HG02973 (cell line): ENCODE results near the gene ZFP69.
"Not testable (repeated sequence)": the region's sequence is repeated elsewhere in the genome, so short reads cannot be mapped to it uniquely, and the experiment has no call there.

Experiments
- ATAC-seq: cut with Tn5 transposase; IDR thresholded peaks from one replicate; pipeline ENCODE4 v1.9.1; 2021; ENCODE audit warnings: moderate library complexity; ENCODE audit not compliant: unreplicated experiment

The ZFP69 gene

DNA sequence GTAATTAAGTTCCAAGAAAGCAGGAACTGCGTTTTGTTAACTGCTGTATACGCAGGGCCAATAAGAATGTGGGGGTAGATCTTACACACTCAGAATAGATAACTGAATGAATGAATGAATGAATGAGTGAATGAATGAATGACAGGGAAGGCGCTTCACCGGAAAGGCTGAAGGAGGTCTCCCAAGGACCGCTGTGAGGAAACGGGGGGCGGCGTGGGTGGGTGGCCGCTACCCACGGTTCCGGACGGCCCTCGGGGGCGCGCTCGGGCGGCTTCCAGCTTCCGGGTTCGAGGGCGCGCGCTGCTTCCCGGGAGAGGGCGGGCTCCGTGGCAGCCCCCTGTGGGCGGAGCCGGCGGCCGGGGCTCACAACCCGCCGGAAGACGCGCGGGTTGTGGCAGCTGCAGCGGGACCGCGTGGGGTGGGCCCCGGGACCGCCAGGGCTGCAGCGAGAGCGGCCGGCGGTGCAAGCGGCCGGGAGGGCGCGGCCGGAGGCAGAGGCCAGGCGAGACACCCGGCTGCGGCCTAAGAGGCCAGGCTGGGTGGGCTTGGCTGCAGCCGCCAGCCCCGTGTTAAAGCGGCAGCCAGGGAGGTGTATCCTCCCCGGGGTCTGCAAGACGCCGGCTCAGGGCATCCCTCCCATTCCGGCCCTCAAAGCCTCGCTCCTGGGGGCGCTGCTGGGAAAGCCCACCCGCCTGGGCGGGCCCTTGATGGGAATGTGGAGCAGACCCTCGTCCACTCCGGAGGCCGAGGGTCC is at the start of gene ZFP69:
Gene ZFP69, plus strand, starts transcription at position 367 of the 754 bp plus-strand sequence. CDS start 2,072 bp downstream, outside the sequence.
- no peak for ATAC-seq

DNA sequence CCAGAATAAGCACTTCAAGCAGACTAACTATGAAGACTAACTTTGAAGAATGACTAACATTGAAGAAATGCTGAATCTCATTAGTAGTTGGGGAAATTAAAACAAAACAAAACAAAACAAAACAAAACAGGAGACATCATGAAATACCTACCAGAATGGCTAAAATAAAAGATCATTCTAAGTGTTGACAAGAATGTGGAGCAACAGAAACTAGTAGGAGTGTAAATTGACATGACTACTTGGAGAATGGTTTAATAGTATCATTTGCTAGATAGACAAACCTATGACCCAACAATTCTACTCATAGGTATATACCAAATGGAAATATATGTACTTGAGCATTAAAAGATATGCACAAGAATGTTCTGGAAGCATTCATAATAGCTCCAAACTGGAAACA is 45.7 kb upstream of the ZFP69 start:
- no peak for ATAC-seq

DNA sequence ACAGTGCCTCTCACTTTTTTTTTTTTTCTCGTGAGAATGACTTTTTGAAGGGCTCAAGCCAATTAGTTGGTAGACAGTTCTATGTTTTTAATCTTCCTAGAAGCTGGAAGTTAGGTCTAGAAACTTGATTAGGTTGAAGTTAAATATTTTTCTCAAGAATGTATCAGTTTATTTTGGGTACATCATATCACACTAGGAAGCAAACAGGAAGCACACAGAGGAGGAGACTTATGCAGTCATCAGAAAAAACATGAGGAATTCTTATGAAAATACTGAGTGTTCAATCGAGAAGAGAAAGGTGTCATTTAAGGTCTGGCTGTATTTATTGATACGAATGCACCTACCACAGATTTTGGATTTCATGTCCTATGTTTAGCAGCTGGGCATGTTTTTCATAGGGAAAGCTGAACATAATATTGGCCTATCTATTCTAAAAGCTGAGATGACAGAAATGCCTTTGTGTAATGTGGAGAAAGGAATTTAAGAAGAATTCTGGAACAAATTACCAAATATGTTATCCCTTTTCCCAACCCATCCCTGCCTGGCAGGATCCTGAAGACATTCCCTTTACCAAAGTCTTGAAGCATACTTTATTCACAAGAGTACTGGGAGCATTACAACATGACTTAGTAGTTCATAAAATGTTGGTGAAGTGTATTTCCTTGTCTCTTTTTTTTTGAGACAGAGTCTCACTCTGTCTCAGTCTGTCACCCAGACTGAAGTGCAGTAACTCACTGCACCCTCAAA is 44.3 kb upstream of the ZFP69 start:
- no peak for ATAC-seq

DNA sequence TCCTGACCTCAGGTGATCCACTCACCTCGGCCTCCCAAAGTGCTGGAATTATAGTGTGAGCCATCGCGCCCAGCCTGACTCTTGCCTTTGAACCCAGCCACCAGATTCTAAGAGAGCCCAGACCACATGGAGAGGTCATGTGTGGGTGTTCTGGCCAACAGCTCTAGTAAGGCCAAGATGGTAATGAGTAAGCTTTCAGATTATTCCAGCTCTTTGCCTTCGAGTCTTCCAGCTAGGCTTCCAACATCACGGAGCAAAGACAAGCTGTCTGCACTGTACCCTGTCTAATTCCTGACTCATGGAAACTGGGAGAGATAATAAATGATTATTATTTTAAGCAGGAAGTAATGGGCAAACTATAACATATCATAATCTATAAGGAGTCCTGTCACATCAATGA is 41.6 kb upstream of the ZFP69 start:
- ATAC-seq: no peak

DNA sequence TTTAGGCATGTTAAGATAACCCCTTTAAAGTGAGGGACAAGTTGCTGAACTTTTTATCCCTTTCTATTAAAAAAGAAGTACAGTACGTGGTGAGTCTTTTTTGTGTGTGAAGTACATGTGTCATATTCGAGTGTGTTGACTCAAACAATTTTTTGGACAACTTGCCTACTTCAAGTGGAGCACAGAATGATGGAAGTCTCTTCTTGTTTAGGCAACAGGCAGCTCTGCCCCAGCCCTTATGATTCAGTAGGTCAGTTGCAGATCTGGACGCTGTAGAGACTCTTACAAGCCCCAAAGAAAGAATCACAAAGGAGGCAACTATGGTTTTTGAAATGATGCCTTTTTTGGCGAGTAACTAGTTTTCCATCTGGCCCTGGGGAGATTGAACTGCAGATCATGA is 41.2 kb upstream of the ZFP69 start:
- no peak for ATAC-seq

DNA sequence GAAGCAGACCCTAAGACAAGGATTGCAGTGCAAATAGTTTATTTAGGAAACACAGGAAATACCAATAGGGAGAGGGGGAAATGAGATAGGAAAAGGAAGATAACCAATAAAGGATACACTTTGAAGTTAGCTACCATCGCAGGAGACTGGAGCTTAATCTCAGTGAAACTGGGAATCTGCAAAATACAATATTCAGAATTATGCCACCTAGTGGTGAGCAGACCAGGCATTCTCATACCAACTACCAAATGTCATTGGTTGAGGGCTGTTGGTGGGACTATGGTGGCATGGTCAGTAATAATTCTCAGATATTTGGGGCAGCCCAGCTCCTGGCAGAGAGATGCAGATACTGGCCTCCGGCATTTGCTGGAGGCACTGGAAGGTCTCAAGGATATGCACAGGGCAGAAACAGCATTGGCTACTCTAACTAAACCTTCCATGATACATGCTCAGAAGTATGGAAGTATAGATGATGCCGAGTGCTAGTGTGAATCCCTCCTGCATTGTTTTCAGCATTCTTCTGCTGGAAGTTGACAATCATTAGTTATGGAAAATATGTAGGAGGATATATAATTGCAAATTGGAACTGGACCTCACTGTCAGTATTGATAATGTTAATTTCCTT is 38.6 kb upstream of the ZFP69 start:
- ATAC-seq: no peak

DNA sequence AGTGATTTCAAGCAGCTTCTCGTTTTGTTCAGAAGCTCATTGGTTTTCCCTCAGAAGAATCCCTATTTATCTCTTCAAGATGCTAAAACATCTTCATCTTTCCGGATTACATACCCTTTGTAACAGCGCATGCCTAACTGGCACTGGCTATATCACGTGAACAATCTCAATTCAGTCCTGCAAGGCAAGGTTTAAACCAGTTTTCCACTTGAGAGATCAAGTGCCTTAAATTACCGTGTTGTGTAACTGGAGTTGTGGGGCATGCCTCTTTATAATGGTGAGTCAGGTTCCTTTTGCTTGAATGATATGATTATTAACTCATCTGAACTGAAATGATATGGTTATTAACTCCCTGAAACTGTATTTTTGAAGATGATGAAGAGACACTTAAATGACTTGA is 37.8 kb upstream of the ZFP69 start:
- ATAC-seq: no peak

DNA sequence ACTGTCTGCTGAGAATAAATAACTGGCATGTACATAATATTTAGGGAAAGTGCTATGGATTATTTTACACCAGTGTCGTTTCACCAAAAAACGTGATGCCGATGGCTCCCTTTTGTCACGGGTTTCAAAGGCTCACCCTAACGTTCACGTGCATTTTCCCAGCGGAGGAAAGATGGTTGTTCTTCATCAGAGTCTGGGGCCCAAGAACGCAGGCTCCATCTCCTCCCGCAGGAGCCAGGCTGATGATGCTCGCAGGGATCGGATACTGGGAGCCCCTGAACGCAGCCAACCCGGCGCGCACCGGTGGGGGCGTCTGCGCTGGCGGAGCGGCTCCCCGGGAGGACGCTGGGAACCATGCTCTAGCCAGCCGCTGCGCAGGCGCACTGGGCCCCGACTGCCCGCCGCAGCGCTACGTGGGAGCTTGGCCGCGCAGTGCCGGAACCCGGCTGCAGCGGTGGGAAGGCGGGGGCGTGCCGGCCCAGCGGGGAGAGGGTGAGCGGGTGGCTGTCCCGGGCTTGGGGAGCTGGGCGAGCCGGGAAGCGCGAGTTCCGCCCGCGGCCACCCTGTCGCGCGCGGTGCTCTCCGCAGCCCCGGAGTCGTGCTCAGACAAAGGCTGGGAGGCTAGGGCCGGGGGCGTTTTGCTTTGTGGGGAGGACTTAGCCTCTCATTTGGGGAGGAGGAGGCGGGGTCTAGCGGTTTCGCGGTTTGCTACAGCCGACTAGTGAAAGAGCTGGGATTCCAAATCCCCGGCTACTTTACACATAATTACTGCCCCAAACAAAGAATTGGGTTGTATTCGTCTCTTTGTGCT is 27.2 kb upstream of the ZFP69 start, which contains the start of gene ZFP69B:
Gene ZFP69B, plus strand, starts transcription at position 793 of the 811 bp plus-strand sequence. CDS start 486 bp downstream, outside the sequence.
- ATAC-seq: peak; percentile 62

DNA sequence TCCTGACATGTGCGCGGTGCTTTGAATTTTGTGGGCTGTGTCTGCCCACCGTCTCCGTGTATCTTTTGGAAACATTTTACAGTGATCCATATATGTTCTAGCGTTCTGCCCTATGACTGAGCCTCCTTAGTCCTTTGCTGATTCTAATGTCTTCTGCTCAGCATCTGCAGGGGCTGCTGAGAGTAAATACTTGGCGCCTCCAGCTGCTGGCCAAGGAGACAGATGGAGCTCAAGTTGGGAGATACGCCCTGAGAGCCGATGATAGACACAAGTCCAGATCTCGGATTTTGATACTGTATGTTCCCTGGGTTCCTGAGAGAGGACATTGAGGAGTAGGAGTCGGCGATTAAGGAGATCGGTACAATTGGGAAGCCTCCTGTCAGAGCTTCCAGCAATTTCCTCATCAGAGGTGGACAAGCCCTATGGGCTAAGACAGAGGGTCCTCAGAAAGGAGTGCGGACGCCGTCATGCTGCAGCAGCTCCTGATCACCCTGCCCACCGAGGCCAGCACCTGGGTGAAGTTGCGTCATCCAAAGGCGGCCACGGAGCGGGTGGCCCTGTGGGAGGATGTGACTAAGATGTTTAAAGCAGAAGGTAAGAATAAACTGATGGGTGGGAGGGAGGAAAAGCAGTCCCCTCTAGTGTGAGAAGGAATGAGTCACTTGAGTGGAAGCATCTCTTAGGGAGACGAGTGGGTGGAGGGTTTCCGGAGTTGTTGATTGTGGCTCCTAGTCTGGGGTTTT is 26.4 kb upstream of the ZFP69 start:
- peak; percentile 41 for ATAC-seq

DNA sequence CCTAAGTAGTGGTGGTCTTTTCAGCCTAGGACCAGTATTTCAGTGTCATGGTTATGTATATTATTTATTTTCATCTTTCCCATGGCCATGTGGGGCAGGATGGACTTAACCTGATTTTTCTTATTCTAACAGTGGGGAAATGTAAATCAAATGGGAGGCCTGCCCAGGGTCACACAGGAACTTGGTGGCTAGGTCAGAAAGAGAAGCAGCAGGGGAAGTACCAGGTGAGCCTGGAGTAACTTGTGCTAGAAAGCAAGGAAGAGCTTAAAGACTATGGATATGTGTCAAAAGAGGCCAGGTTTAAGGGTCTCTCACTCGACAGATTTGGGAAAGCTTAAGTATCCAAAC is 25.9 kb upstream of the ZFP69 start:
- peak; percentile 18 for ATAC-seq

DNA sequence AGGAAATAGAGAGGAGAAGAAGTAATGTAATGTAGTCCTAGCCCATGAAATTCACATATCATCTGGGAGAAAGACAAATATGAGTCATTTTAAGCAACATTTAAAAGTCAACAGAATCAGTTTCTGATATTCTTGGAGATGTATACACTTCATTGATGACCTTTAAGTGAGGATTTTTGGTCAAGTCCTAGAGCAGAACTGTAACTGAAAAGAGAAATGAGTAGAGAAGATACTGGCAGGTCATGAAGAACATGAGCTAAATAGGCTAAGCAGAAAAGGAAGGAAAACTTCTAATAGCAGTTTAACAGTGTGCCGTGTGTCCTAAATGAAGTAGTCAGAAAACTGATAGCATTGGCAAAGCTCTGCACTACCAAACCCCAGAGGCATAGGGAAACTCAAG is 22.2 kb upstream of the ZFP69 start:
- ATAC-seq: no peak

DNA sequence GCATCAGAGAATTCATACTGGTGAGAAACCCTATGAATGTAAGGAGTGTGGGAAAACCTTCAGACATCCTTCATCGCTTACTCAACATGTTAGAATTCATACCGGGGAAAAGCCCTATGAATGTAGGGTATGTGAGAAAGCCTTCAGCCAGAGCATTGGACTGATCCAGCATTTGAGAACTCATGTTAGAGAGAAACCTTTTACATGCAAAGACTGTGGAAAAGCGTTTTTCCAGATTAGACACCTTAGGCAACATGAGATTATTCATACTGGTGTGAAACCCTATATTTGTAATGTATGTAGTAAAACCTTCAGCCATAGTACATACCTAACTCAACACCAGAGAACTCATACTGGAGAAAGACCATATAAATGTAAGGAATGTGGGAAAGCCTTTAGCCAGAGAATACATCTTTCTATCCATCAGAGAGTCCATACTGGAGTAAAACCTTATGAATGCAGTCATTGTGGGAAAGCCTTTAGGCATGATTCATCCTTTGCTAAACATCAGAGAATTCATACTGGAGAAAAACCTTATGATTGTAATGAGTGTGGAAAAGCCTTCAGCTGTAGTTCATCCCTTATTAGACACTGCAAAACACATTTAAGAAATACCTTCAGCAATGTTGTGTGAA is 14.0 kb upstream of the ZFP69 start:
- ATAC-seq: no peak

DNA sequence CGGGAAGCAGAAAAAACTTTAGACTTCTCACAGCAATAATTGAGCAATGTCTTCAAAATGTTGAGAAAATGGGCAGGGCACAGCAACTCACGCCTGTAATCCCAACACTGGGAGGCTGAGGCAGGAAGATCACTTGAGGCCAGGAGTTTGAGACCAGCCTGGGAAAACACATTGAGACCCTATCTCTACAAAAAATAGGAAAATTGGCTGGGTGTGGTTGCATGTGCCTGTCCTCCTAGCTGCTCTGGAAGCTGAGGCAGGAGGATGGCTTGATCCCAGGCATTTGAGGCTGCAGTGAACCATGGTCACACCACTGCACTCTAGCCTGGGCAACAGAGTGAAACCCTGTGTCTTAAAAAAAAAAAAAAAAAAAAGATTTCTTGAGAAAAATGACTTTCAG is 7.8 kb upstream of the ZFP69 start:
- ATAC-seq: no peak

DNA sequence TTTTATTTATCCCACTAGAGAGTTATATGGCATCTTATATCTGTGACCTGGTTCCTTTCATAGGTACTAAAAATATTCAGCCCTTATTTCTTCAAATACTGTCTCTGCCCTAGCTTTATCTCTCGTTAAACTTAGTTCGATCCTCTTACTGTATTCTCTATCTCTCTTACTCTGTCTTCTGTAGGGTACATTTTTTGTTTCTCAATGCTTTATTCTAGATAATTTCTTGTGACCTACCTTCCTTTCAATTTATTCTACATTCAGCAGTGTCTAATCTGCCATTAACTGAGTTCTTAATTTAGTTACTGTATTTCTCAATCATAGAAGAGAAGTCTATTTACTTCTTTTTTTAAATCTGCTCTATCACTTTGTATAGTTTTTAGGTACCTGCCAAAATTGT is 1.8 kb upstream of the ZFP69 start:
- ATAC-seq: no peak

DNA sequence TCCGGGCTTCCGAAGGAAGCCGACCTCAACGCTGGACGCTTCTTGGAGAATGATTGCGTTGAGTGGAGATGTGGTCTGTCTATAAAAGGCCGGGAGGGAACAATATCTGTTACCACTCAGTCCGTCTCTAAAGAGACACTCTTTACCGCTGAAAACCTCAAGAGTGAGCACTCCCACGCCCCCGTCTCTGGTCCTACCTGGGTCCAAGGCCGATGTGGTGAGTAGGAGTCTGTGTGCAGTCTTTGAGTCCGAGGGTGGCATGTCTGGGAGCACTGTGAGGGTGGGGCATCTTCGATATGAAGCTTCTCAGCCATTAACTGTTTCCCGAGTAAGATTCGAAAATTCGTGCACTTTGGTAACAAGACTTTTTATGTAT is 576 bp downstream of the ZFP69 start:
- ATAC-seq: no peak

DNA sequence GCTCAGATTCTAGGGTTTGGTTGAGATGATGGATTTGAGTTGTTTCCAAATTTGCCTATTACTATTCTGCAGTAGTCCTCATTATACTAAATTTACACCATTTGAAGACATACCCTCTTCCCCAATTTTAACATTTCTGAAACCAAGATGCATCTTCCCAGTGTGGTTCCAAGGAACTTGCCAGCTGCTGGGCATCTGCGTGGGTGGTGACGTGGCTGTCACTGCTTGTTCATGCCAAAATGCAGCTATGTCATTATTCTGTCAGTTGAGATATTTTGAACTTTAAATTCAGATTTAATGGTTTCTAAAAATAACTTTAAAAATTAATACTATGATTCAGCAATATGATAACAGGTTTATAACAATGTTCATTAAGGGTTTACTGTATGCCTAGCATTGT is 1.2 kb downstream of the ZFP69 start:
- no peak for ATAC-seq

DNA sequence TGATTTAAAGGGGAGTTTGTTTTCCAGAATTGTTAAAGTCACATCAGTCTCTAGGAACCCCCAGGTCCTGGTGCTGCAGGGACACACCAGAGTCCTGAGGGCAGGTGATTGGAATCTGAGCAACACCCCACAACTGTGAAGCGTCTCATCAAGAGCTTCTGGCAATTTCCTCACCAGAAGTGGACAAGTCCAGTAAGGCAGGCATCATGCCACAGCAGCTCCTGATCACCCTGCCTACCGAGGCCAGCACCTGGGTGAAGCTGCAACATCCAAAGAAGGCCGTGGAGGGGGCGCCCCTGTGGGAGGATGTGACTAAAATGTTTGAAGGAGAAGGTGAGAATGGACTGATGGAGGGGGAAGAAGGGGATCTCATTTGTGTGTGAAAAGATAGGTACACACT is 2.1 kb downstream of the ZFP69 start:
- no peak for ATAC-seq

DNA sequence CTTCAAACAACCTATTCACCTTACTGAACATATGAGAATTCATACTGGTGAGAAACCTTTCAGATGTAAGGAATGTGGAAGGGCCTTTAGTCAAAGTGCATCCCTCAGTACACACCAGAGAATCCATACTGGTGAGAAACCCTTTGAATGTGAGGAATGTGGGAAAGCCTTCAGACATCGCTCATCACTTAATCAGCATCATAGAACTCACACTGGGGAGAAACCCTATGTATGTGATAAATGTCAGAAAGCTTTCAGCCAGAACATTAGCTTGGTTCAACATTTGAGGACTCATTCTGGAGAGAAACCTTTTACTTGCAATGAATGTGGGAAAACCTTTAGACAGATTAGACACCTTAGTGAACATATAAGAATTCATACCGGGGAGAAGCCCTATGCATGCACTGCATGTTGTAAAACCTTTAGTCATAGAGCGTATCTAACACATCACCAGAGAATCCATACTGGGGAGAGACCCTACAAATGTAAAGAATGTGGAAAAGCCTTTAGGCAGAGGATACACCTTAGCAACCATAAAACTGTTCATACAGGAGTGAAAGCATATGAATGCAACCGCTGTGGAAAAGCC is 18.3 kb downstream of the ZFP69 start:
- no peak for ATAC-seq

DNA sequence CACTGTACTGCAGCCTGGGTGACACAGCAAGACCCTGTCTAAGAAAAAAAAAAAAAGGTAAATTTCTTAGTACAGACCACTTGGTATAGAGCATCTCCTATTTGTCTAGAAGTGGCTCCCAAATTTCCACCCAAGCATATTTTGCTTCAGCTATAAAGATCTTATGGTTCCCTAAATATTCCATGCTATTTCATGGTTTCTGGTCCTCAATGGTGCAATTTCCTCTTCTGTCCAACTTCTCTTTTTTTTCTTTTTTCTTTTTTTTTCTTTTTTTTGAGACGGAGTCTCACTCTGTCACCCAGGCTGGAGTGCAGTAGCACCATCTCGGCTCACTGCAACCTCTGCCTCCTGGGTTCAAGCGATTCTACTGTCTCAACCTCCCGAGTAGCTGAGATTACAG is 25.6 kb downstream of the ZFP69 start:
- ATAC-seq: not testable (repeated sequence)

DNA sequence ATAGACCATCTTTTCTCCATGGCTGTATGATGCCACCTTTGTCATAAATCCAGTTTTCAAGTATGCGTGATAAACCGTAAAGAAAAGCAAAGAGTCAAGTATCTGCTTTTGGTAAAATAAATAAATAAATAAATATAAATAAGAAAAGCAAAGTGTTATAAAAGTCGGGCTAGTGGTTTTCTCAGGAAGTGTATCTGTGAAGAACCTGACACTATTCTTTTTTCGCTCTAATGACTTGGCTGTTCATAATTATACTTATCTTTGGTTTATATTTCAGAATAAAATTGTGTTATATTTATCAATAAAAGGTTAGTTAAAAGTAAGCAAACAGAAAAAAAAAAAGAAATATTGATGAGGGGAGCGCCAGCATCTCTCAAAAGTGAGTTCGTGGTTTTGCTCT is 30.9 kb downstream of the ZFP69 start:
- ATAC-seq: no peak
